Tibial nerve (tissue), 4 donors: ENCODE results near the gene THEM4. TPM values are rescaled to one million over a fixed set of nuclear protein-coding genes. Genes with fewer than 3 reads are reported as not detected.
A peak's percentile ranks its signal among the peaks of the same experiment; 100 is the strongest.

Experiments used
- DNase-seq, 2 donors: peaks; one replicate each; pipeline ENCODE4 v3.0.0-alpha.2; 2019; ENCODE audit warnings: low spot score in 2 of 2
- H3K27ac ChIP-seq, 4 donors: fragments of 200-600 bp; sonication (generic) in 3 of 4; one replicate each; pipeline ENCODE4 v1.5.1; 2017 to 2019; ENCODE audit warnings: mild to moderate bottlenecking in 1 of 4
- H3K27me3 ChIP-seq, 2 donors: fragments of 200-600 bp; sonication (generic) in 1 of 2; one replicate each; pipeline versions ENCODE4 v1.5.1 to v1.6.0; 2017 to 2019
- H3K36me3 ChIP-seq, 3 donors: fragments of 200-600 bp; sonication (generic); one replicate each; pipeline ENCODE4 v1.5.1; 2018 to 2019
- H3K4me1 ChIP-seq, 4 donors: fragments of 200-600 bp; sonication (generic) in 3 of 4; one replicate each; pipeline ENCODE4 v1.5.1; 2017 to 2019
- H3K4me3 ChIP-seq, 4 donors: fragments of 200-600 bp; sonication (generic) in 3 of 4; one replicate each; pipeline ENCODE4 v1.5.1; 2017 to 2019; ENCODE audit warnings: mild to moderate bottlenecking in 1 of 4, moderate library complexity in 1 of 4
- H3K9me3 ChIP-seq, 4 donors: fragments of 200-600 bp; sonication (generic) in 3 of 4; one replicate each; pipeline ENCODE4 v1.5.1; 2017 to 2019
- CTCF ChIP-seq, 5 experiments: fragments of 200-600 bp in 3 of 5; fragments of 450-650 bp in 2 of 5; sonication (generic) in 3 of 5; IDR thresholded peaks; one replicate each; pipeline ENCODE4 v1.5.1; 2016 to 2019; ENCODE audit warnings: antibody characterized with exemption in 5 of 5, mild to moderate bottlenecking in 3 of 5, moderate library complexity in 2 of 5
- EP300 ChIP-seq, 2 donors: sonication (generic); formaldehyde crosslinking; IDR thresholded peaks; one replicate each; pipeline ENCODE4 v1.6.1; 2017; ENCODE audit warnings: antibody characterized with exemption in 2 of 2, mild to moderate bottlenecking in 1 of 2
- POLR2A ChIP-seq, 2 donors: fragments of 450-650 bp; IDR thresholded peaks; one replicate each; pipeline ENCODE4 v1.6.1; 2017; ENCODE audit warnings: antibody characterized with exemption in 2 of 2, mild to moderate bottlenecking in 2 of 2, moderate library complexity in 2 of 2
- WGBS, 2 donors: methylation state at CpG; one replicate each; pipeline ENCODE4 v1.1.5; 2018; 5-methylcytosine and 5-hydroxymethylcytosine counted together
- total RNA-seq, 4 donors: library from RNA; depleted of rRNA; stranded (reverse); fragments of >200 nt; gene quantifications; one replicate each; pipeline ENCODE4 v1.1.0, GENCODE V29; 2016

THEM4 gene
- total RNA-seq, 4 donors from 2014 or later: 17.7 to 48.6 (median 32.3) TPM

GRCh38 chr1:151831605-151832004 lies 77.7 kb downstream of the THEM4 start, which contains the start of gene RORC:
RORC (minus strand) TSS chr1:151831802; CDS start chr1:151831764, 38 bp downstream.
- DNase-seq: no peak
- Histone ChIP-seq H3K27ac (peak within 1 kb of the TSS in 1 of 4 donors; percentile 43), H3K36me3 (no peaks in the 10 kb centered on the region), H3K4me1 (peaks cover 0 to 18% (median 0%) of the 10 kb centered on the region in 4 donors), H3K27me3 (peaks cover 0 to 2% of the 10 kb centered on the region in 2 donors), H3K4me3 (no peak within 1 kb of the TSS), H3K9me3 (no peaks in the 10 kb centered on the region)
- WGBS, 2 donors: 63% methylated on average over 5 of the region's 5 CpGs
- no peak for TF ChIP-seq POLR2A (IDR thresholded peaks at IDR 0.05)
- TF ChIP-seq EP300 (IDR thresholded peaks at IDR 0.05): no peak
- no peak for TF ChIP-seq CTCF (IDR thresholded peaks at IDR 0.05)

- Histone ChIP-seq H3K27me3 (peaks cover 0 to 2% of the 10 kb centered on the region in 2 donors), H3K4me3 (no peak overlapping the region), H3K4me1 (peaks cover 0 to 18% (median 0%) of the 10 kb centered on the region in 4 donors), H3K9me3 (no peaks in the 10 kb centered on the region), H3K27ac (peak overlapping the region in 1 of 4 donors; percentile 43), H3K36me3 (no peaks in the 10 kb centered on the region)
- 81 to 87% methylated on average over 4 of the region's 4 CpGs for WGBS, 2 donors
- no peak for DNase-seq
- TF ChIP-seq EP300 (IDR thresholded peaks at IDR 0.05): no peak
- TF ChIP-seq POLR2A (IDR thresholded peaks at IDR 0.05): no peak
- no peak for TF ChIP-seq CTCF (IDR thresholded peaks at IDR 0.05)
Measured at GRCh38 chr1:151831256-151831591, 78.1 kb downstream of the THEM4 start.

GRCh38 chr1:151830055-151830454 lies 79.3 kb downstream of the THEM4 start:
- no peaks in the 10 kb centered on the region for H3K27me3 ChIP-seq
- H3K9me3 ChIP-seq: no peaks in the 10 kb centered on the region
- TF ChIP-seq CTCF (IDR thresholded peaks at IDR 0.05): no peak
- no peak for TF ChIP-seq EP300 (IDR thresholded peaks at IDR 0.05)
- TF ChIP-seq POLR2A (IDR thresholded peaks at IDR 0.05): no peak
- no peak overlapping the region for H3K27ac ChIP-seq
- H3K36me3 ChIP-seq: no peaks in the 10 kb centered on the region
- WGBS, 2 donors: 39 to 52% methylated on average over 6 of the region's 6 CpGs
- DNase-seq: no peak
- H3K4me3 ChIP-seq: no peak overlapping the region
- peaks cover 0 to 18% (median 0%) of the 10 kb centered on the region in 4 donors for H3K4me1 ChIP-seq

GRCh38 chr1:151829352-151830046 lies 79.8 kb downstream of the THEM4 start:
- no peaks in the 10 kb centered on the region for H3K27me3 ChIP-seq
- H3K9me3 ChIP-seq: no peaks in the 10 kb centered on the region
- peaks cover 0 to 18% (median 0%) of the 10 kb centered on the region in 4 donors for H3K4me1 ChIP-seq
- no peak overlapping the region for H3K4me3 ChIP-seq
- TF ChIP-seq CTCF (IDR thresholded peaks at IDR 0.05) (no peak), POLR2A (IDR thresholded peaks at IDR 0.05) (no peak), EP300 (IDR thresholded peaks at IDR 0.05) (no peak)
- no peak overlapping the region for H3K27ac ChIP-seq
- no peak for DNase-seq
- 38 to 54% methylated on average over 4 of the region's 4 CpGs for WGBS, 2 donors
- H3K36me3 ChIP-seq: no peaks in the 10 kb centered on the region

- Histone ChIP-seq H3K36me3 (no peaks in the 10 kb centered on the region), H3K4me1 (peaks cover 0 to 18% (median 0%) of the 10 kb centered on the region in 4 donors), H3K4me3 (no peak overlapping the region), H3K27me3 (no peaks in the 10 kb centered on the region), H3K27ac (no peak overlapping the region), H3K9me3 (no peaks in the 10 kb centered on the region)
- WGBS, 2 donors: 3 to 8% methylated on average over 11 to 12 of the region's 12 CpGs
- no peak for DNase-seq
- TF ChIP-seq CTCF (IDR thresholded peaks at IDR 0.05) (no peak), EP300 (IDR thresholded peaks at IDR 0.05) (no peak), POLR2A (IDR thresholded peaks at IDR 0.05) (no peak)
Measured at GRCh38 chr1:151828921-151829320, 80.4 kb downstream of the THEM4 start.
